Measurements from ENCODE around the gene DOCK4. TPM values are rescaled to one million over a fixed set of nuclear protein-coding genes. Genes with fewer than 3 reads are reported as not detected.
A peak's percentile ranks its signal among the peaks of the same experiment; 100 is the strongest.

The DOCK4 gene
- total RNA-seq, 2 experiments from 2014 or later, result 0.36 to 1.1 TPM

DNA sequence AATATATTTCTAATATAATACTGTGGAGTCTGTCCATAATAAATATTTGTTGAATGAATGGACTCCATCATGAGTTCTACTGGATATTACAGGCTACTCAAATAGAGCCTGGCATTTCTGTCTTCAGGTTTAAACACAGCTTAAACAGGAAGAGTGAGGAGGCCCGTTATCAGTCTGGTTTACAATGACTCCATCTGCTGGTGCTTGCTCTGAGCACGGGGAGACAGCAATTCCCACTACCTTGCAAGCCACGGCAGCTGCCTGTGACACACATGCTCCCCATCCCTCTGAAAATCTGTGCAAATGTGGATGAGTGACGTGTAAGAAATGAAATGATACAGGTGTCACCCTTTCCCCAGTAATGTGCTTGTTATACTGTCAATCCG is 350.4 kb downstream of the DOCK4 start:
- Mint-ChIP-seq H3K27me3 (peaks cover 3% of the 10 kb centered on the region), H3K27ac (no peak overlapping the region), H3K4me1 (ENCODE audit: low read depth) (no peaks in the 10 kb centered on the region), H3K9me3 (no peaks in the 10 kb centered on the region), H3K4me3 (no peak overlapping the region), H3K36me3 (no peaks in the 10 kb centered on the region)
- intact Hi-C loops (cut with micrococcal nuclease), result loop anchor here (1.0 to 10.0 kb wide), 2 partner anchors 104 to 639 kb away; no protein-coding TSS in a partner anchor
- CTCF ChIA-PET, result interaction anchor here (1.2 kb wide), 1 partner anchor 102 kb away, joined by 7 read pairs; no protein-coding TSS in a partner anchor
- no peak for DNase-seq
- POLR2A ChIA-PET, result no interaction called here

DNA sequence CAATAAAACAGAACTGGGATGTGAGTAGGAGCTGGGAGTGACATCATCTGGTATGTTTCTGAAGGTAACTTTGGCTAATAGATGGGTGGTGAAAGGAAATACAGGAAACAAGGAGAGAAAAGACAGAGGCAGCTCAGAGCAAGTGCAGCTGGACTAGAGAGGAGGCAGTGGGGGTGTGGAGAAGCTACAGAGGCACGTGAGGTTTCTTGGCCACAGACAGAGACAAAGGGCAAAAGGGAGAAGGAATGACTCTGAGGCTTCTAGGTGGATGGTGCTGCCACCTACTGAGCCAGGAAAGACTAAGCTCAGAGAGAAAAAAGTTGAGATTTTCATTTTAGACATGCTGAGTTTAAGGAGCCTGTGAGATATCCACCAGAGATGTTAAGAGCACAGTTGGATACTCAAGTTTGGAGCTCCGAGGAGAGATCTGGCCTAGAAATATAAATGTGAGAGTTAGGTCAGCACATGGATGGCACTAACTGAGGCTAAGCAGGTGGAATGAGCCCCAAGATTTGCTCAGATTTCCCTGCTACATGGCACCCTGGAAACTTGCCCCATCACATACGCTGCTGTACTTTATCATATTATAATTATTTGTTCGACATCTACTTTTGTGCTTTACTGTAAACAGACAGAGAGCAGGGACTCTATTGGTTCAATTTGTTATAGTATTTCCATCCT is 350.9 kb downstream of the DOCK4 start:
- intact Hi-C loops (cut with micrococcal nuclease), result loop anchor here (1.0 to 10.0 kb wide), 2 partner anchors 103 to 640 kb away; no protein-coding TSS in a partner anchor
- Mint-ChIP-seq H3K36me3 (no peaks in the 10 kb centered on the region), H3K9me3 (no peaks in the 10 kb centered on the region), H3K27me3 (no peaks in the 10 kb centered on the region), H3K27ac (no peak overlapping the region), H3K4me1 (ENCODE audit: low read depth) (no peaks in the 10 kb centered on the region), H3K4me3 (no peak overlapping the region)
- DNase-seq, result peak; percentile 12
- ChIA-PET CTCF (interaction anchor here (1.2 kb wide), 1 partner anchor 101 kb away, joined by 7 read pairs; no protein-coding TSS in a partner anchor), POLR2A (no interaction called here)

- intact Hi-C loops (cut with micrococcal nuclease), result loop anchor here (10.0 kb wide), 1 partner anchor 641 kb away; no protein-coding TSS in a partner anchor
- Mint-ChIP-seq H3K4me3 (no peak overlapping the region), H3K36me3 (no peaks in the 10 kb centered on the region), H3K9me3 (no peaks in the 10 kb centered on the region), H3K27me3 (no peaks in the 10 kb centered on the region), H3K27ac (no peak overlapping the region), H3K4me1 (ENCODE audit: low read depth) (no peaks in the 10 kb centered on the region)
- no peak for DNase-seq
- POLR2A ChIA-PET, result no interaction called here
- CTCF ChIA-PET, result interaction anchor here (0.8 kb wide), 1 partner anchor 101 kb away, joined by 4 read pairs; no protein-coding TSS in a partner anchor
These were observed 352.8 kb downstream of the DOCK4 start for GRCh38 chr7:111853201-111853990.

DNA sequence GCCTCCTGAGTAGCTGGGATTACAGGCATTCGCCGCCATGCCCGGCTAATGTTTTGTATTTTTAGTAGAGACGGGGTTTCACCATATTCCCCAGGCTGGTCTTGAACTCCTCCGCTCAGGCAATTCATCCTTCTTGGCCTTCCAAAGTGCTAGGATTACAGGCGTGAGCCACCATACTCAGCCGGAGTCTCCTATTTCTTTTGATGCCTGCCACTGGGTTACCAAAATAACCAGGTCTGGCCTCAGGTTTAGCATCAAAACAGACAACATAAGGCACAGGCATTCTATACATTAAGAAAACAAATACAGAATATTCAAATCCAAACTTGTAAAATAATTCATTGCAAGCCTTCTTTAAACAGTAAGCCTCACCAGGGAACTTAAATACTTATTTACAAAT is 354.1 kb downstream of the DOCK4 start:
- ChIA-PET CTCF (no interaction called here), POLR2A (interaction anchor here (0.6 kb wide), 1 partner anchor 14 kb away, joined by 3 read pairs; no protein-coding TSS in a partner anchor)
- Mint-ChIP-seq H3K27ac (no peak overlapping the region), H3K9me3 (no peaks in the 10 kb centered on the region), H3K4me3 (no peak overlapping the region), H3K36me3 (no peaks in the 10 kb centered on the region), H3K4me1 (ENCODE audit: low read depth) (no peaks in the 10 kb centered on the region), H3K27me3 (no peaks in the 10 kb centered on the region)
- intact Hi-C loops (cut with micrococcal nuclease), result loop anchor here (10.0 kb wide), 1 partner anchor 643 kb away; no protein-coding TSS in a partner anchor
- no peak for DNase-seq

- Mint-ChIP-seq H3K36me3 (no peaks in the 10 kb centered on the region), H3K27ac (no peak overlapping the region), H3K9me3 (no peaks in the 10 kb centered on the region), H3K4me1 (ENCODE audit: low read depth) (no peaks in the 10 kb centered on the region), H3K4me3 (no peak overlapping the region), H3K27me3 (no peaks in the 10 kb centered on the region)
- CTCF ChIA-PET, result no interaction called here
- intact Hi-C loops (cut with micrococcal nuclease), result no loop called here
- POLR2A ChIA-PET, result no interaction called here
- no peak for DNase-seq
These were observed 359.3 kb downstream of the DOCK4 start for GRCh38 chr7:111846898-111847297.

DNA sequence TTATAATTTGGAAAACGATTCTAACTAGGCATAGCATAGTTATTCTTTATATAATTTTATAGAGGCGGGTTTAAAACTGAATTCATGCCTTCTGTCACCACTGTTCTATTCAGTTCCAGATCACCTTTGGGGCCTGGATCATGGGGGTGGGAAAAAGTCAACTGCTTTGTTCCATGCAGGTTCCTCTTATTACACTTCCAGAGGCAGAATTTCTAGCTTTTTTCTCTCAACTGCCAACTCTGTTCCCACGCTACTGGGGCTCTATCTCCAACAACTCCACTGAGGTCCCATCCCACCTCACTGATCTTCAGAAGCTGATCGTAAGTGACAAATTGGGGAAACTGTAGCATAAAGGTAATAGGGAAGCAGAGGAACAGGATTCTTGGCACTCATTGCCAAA is 360.3 kb downstream of the DOCK4 start:
- intact Hi-C loops (cut with micrococcal nuclease), result no loop called here
- Mint-ChIP-seq H3K9me3 (no peaks in the 10 kb centered on the region), H3K4me1 (ENCODE audit: low read depth) (no peaks in the 10 kb centered on the region), H3K4me3 (no peak overlapping the region), H3K36me3 (no peaks in the 10 kb centered on the region), H3K27ac (no peak overlapping the region), H3K27me3 (no peaks in the 10 kb centered on the region)
- no peak for DNase-seq
- CTCF ChIA-PET, result no interaction called here
- POLR2A ChIA-PET, result no interaction called here

DNA sequence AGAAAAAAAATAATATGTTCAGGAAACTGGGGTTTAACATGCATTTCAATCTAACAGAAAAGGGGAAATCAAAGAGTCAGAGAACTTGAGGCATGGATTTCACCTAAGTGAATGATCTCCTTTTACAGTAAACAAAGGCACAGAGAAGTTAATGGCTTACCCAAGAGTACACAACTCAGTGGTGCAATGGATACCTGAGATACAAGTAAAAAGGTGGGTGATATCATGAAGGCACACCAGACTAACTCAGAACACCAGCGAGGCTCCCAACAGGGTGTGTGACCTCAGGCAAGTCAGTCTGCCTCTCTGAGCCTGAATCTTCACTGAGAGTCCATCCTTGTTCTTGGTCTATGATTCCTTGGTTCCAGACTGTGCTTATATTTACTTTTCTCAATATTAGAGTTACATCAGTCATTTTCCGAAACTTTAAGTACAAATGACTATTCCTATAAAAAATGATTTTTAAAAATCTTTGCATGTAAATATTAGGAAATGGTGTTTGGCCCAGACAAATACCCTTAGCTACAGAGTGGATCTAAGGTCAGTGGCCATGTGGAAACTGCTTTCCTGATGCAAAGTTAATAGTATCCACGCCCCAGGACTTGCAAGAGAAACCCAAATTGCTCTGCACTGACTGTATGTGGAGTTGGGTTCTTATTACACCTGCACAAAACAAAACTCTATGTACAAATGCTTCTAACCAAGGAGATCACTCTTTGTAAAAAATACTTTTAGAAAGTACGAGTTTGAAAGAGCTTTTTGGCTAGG is 361.1 kb downstream of the DOCK4 start:
- H3K36me3 Mint-ChIP-seq, result no peaks in the 10 kb centered on the region
- ChIA-PET CTCF (no interaction called here), POLR2A (no interaction called here)
- H3K27ac Mint-ChIP-seq, result no peak overlapping the region
- no peaks in the 10 kb centered on the region for H3K9me3 Mint-ChIP-seq
- DNase-seq, result no peak
- H3K4me3 Mint-ChIP-seq, result no peak overlapping the region
- intact Hi-C loops (cut with micrococcal nuclease), result no loop called here
- no peaks in the 10 kb centered on the region for H3K27me3 Mint-ChIP-seq
- H3K4me1 Mint-ChIP-seq (ENCODE audit: low read depth), result no peaks in the 10 kb centered on the region

DNA sequence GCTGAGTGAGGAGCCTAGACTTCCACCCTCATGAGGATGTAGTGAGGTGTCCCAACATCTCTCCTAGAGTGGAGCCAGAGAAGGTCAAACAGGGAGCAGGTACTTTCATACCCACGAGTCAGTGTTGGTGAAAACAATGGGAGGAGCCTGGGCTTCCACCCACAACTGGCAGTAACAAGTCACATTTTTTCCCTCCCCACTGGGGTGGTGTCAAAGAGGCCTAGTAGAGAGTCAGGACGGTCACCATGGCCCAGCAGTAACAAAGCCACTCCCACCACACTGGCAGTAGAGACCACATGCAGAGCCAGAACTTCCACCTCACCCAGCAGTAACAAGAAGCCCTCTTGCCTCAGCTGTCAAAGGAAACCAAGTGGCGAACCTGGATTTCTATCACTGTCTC is 363.7 kb downstream of the DOCK4 start:
- H3K36me3 Mint-ChIP-seq, result no peaks in the 10 kb centered on the region
- intact Hi-C loops (cut with micrococcal nuclease), result no loop called here
- H3K27me3 Mint-ChIP-seq, result no peaks in the 10 kb centered on the region
- no peaks in the 10 kb centered on the region for H3K9me3 Mint-ChIP-seq
- H3K4me1 Mint-ChIP-seq (ENCODE audit: low read depth), result no peaks in the 10 kb centered on the region
- ChIA-PET CTCF (no interaction called here), POLR2A (no interaction called here)
- no peak overlapping the region for H3K27ac Mint-ChIP-seq
- no peak for DNase-seq
- no peak overlapping the region for H3K4me3 Mint-ChIP-seq

DNA sequence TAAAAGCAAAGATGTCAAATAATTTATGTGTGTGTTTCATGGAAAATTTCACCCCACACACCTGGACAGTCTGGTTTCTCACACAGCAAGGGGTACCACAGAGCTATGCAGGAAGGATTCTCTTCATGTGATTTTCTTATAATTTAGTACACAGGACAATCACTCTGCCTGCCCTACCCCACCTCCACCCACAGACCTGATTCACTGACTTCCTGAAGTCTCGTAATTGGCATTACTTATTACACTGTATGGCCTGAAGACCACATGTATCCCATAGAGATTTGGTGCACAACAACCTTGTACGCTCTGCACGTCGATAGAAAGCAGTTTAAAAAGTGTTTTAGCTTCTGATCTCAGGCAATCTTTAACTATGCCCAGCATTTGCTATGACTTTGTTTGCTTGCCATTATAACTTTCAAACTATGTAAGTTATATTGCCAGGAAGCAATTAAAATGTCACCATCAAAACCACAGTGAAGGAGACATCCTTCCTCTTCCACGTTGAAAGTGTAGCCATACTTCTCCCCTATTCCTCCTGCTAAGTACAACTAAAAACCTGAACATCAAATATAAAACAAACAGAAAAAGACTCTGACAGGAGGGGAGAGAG is 364.5 kb downstream of the DOCK4 start:
- ChIA-PET CTCF (no interaction called here), POLR2A (no interaction called here)
- no peaks in the 10 kb centered on the region for H3K36me3 Mint-ChIP-seq
- no peak overlapping the region for H3K27ac Mint-ChIP-seq
- no peaks in the 10 kb centered on the region for H3K9me3 Mint-ChIP-seq
- no peak overlapping the region for H3K4me3 Mint-ChIP-seq
- H3K27me3 Mint-ChIP-seq, result no peaks in the 10 kb centered on the region
- no peak for DNase-seq
- H3K4me1 Mint-ChIP-seq (ENCODE audit: low read depth), result no peaks in the 10 kb centered on the region
- intact Hi-C loops (cut with micrococcal nuclease), result no loop called here

DNA sequence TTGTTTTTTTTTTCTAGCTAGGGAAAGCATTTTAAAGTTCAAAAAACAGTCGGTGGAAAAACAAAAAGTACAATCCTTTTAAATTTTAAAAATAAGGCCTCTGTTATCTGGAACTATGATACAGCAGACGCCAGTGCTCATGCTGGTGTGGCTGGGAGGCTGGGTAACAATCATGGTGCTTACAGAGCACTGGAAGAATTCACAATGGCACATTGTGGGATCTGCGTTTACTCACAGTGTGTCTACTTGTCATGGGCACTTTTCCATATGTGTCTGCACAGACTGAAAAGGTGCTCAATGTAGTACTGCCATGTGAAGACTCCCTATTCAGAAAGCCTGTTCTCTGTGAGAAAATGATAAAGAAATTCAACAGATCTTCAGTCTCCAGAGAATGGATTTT is 365.7 kb downstream of the DOCK4 start:
- CTCF ChIA-PET, result no interaction called here
- H3K9me3 Mint-ChIP-seq, result no peaks in the 10 kb centered on the region
- H3K27me3 Mint-ChIP-seq, result no peaks in the 10 kb centered on the region
- intact Hi-C loops (cut with micrococcal nuclease), result no loop called here
- H3K4me3 Mint-ChIP-seq, result no peak overlapping the region
- POLR2A ChIA-PET, result no interaction called here
- DNase-seq, result no peak
- H3K36me3 Mint-ChIP-seq, result no peaks in the 10 kb centered on the region
- no peaks in the 10 kb centered on the region for H3K4me1 Mint-ChIP-seq (ENCODE audit: low read depth)
- no peak overlapping the region for H3K27ac Mint-ChIP-seq

DNA sequence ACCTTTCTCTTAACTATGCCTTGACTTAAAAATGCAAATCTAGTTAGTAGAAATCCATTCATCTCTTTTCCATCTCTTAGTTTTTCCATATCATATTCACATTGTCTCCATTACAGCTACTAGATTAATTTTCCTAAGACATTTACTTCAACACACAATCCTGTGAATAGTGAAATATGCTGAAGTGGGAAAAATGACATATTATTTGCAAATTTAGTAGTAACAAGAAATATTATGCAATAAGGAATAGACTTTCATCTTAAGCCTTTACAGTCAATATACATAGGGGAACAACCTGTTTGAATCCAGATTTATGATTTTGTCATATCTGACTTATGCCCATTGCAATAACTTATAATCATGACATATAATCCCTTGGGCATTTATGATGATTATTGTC is 366.9 kb downstream of the DOCK4 start:
- Mint-ChIP-seq H3K4me3 (no peak overlapping the region), H3K9me3 (no peaks in the 10 kb centered on the region), H3K36me3 (no peaks in the 10 kb centered on the region), H3K4me1 (ENCODE audit: low read depth) (no peaks in the 10 kb centered on the region), H3K27ac (no peak overlapping the region), H3K27me3 (no peaks in the 10 kb centered on the region)
- ChIA-PET POLR2A (no interaction called here), CTCF (no interaction called here)
- DNase-seq, result no peak
- intact Hi-C loops (cut with micrococcal nuclease), result no loop called here

GRCh38 chr7:111836592-111836991 is 369.6 kb downstream of the DOCK4 start:
- Mint-ChIP-seq H3K27ac (no peak overlapping the region), H3K4me3 (no peak overlapping the region), H3K36me3 (no peaks in the 10 kb centered on the region), H3K27me3 (no peaks in the 10 kb centered on the region), H3K4me1 (ENCODE audit: low read depth) (no peaks in the 10 kb centered on the region), H3K9me3 (no peaks in the 10 kb centered on the region)
- intact Hi-C loops (cut with micrococcal nuclease), result no loop called here
- ChIA-PET POLR2A (no interaction called here), CTCF (no interaction called here)
- DNase-seq, result no peak

All from activated CD4-positive, alpha-beta memory T cell treated with anti-CD3 and anti-CD28 coated beads for 36 hours (primary cell).